GM12891 (cell line): ENCODE measurements around the gene COL5A1.

Experiments used
- DNase-seq: peaks from one replicate; pipeline ENCODE4 v3.0.0; 2011; ENCODE audit warnings: low spot score; ENCODE audit not compliant: insufficient read length
- FAIRE-seq: peaks from 2 replicates; lab custom pipeline; 2011; peaks lifted over from hg19 to GRCh38; lab: Jason Lieb, UNC
- PAX5 ChIP-seq: IDR thresholded peaks from 2 replicates; pipeline ENCODE4 v1.6.1; 2011; ENCODE audit warnings: low read length, moderate library complexity, mild to moderate bottlenecking; ENCODE audit not compliant: insufficient read depth, severe bottlenecking
- POLR2A ChIP-seq: IDR thresholded peaks from 2 replicates; pipeline ENCODE4 v1.6.1; 2011; ENCODE audit warnings: low read depth, low read length, control low read depth
- POLR2AphosphoS5 ChIP-seq: IDR thresholded peaks from 2 replicates; pipeline ENCODE4 v1.6.1; 2011; ENCODE audit warnings: low read depth, low read length, control low read depth
- POU2F2 ChIP-seq: IDR thresholded peaks from 2 replicates; pipeline ENCODE4 v1.6.1; 2011; ENCODE audit warnings: low read depth, mild to moderate bottlenecking, control low read depth, low read length, moderate library complexity
- SPI1 ChIP-seq: IDR thresholded peaks from 2 replicates; pipeline ENCODE4 v1.6.1; 2011; ENCODE audit warnings: low read depth, low read length, control low read depth
- TAF1 ChIP-seq: IDR thresholded peaks from 2 replicates; pipeline ENCODE4 v1.6.1; 2011; ENCODE audit warnings: low read depth, low read length, control low read depth

Gene COL5A1

DNA sequence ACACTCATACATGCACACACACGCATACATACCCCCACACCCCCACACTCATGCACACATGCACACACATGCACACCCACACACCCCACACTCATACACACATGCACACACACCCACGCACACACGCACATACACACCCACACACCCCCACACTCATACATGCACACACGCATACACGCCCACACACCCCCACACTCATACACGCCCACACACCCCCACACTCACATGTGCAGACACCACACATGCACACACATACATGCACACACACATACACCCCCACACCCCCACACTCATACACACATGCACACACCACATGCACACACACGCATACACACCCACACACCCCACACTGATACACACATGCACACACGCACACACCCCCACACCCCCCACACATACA lies 118.3 kb downstream of the COL5A1 start:
- FAIRE-seq = peak; percentile 58
- no peak for DNase-seq
- TF ChIP-seq PAX5 (no peak), POLR2AphosphoS5 (no peak), TAF1 (no peak), POLR2A (no peak), POU2F2 (no peak), SPI1 (no peak)

DNA sequence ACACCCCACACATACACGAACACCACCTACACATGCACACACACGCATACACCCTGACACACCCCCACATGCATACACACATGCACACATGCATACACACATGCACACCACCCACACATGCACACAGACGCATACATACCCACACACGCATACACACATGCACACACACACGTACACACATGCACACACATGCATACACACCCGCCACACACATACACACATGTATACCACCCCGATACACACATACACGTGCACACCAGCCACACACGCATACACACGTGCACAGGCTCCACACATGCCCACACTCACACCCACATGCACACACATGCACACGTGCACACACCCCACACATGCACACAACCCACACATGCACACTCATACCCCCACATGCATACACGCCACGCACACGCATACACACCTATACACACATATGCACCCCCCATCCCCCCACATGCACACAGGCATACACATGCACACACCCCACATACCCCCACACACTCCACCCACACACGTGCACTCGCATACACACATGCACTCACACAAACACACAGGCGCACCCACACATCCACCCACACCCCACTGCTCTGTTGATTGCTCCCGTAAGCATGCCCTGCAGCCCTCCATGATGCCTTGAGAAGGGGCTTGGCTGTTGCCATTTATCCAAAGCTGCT lies 119.3 kb downstream of the COL5A1 start:
- FAIRE-seq (peak; percentile 78), DNase-seq (no peak)
- TF ChIP-seq PAX5 (no peak), POLR2AphosphoS5 (no peak), SPI1 (no peak), TAF1 (no peak), POLR2A (no peak), POU2F2 (no peak)

DNA sequence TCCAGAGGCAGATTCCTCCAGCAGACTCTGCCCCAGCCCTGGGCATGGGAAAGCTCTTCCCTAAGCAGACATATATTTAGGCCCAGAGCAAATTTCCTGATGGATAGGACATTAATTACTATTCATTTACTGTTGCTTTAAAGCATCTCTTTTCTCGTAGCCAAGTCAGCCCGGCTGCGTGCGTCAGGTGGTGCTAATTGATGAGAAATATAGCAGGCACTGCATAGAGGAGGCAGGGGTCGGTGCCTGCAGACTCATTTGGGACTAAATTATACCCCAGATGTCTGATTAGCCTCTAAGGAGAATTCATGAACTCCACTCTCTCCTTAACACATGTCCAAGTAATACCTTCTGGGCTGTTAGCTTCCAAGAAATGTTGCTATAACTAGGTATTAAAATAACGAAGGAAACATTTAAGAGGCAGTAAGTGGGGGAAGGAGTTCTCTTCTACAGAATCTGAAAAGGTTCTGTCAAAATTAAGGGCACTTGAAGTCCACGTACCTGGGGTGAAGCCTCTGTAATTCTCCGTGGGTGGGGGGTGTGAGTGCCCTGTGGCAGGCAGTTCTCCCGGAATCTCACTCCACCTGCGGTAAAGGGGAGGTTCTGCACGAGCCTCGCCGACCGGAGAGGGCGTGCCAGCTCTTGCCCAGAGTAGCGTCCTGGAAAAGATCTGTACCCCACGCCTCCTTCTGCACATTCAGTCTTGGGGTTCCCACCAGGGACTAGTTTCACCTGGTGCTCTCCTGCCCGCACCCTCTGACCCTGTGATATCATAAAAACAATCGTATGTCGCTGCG lies 123.1 kb downstream of the COL5A1 start:
- no peak for FAIRE-seq
- TF ChIP-seq TAF1 (no peak), POLR2A (no peak), POLR2AphosphoS5 (no peak), SPI1 (no peak), PAX5 (no peak), POU2F2 (no peak)
- DNase-seq = no peak

DNA sequence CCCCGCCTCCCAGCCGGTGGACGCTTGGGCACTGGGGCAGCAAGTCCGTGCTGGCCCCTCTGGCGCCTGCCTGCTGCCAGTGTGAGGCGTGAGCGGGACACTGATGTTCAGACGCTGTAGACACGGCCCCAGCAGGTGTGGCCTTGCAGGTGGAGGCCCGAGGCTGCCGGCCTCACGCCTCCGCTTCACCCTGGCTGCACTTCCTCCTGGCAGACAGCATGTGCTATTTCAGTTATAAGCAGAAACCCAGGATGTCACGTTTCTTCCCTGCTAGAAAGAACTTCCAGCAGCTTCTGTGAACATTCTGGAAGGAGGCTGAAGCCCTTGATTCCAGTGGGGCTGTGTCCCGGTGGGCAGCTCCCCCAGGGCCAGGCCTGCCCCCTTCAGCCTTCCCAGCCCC lies 124.2 kb downstream of the COL5A1 start:
- TF ChIP-seq PAX5 (no peak), SPI1 (peak; percentile 76)
- DNase-seq (no peak), FAIRE-seq (peak; percentile 82)

- no peak for FAIRE-seq
These were observed 125.0 kb downstream of the COL5A1 start for GRCh38 chr9:134766587-134766986.

GRCh38 chr9:134768332-134768708 lies 126.7 kb downstream of the COL5A1 start:
- no peak for DNase-seq
- no peak for FAIRE-seq
- TF ChIP-seq POLR2A (no peak), PAX5 (no peak), SPI1 (no peak), TAF1 (no peak)

More at GRCh38 chr9:134766587-134766986, 125.0 kb downstream of the COL5A1 start:
- no peak for DNase-seq
- TF ChIP-seq PAX5 (no peak), TAF1 (no peak), SPI1 (no peak), POU2F2 (no peak), POLR2AphosphoS5 (no peak), POLR2A (no peak)

DNA sequence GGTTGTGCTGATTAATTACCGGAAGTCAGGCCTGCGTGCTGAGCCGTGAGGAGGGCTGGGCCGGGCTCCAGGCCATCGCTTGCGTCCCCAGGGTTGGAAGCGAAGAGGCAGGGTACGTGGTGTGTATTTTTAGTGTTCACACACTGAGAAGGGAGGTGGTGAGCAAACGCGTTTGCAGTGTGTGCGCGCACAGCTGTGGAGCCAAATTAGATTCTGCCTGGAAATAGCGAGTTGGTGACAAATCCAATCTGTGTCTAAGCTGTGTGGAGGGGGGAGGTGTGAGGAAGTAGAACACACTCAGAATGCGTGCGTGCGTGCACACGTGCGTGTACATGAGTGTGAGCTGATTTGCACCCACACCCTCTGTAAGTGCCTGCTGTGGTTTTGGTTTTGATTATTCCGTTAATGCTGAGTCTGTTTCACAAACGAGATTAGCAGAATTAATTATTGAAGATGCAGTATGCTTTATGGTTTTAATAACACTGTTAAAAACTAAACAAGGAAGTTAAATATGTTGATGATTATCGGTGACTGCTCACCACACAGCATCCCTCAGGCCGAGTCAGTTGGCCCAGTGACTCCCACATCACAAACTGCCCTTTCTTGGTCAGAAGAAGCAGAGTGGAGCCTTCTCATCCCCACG lies 127.2 kb downstream of the COL5A1 start:
- no peak for DNase-seq
- TF ChIP-seq SPI1 (no peak), POLR2A (no peak), TAF1 (no peak), POLR2AphosphoS5 (no peak), PAX5 (no peak), POU2F2 (no peak)
- FAIRE-seq = peak; percentile 61

DNA sequence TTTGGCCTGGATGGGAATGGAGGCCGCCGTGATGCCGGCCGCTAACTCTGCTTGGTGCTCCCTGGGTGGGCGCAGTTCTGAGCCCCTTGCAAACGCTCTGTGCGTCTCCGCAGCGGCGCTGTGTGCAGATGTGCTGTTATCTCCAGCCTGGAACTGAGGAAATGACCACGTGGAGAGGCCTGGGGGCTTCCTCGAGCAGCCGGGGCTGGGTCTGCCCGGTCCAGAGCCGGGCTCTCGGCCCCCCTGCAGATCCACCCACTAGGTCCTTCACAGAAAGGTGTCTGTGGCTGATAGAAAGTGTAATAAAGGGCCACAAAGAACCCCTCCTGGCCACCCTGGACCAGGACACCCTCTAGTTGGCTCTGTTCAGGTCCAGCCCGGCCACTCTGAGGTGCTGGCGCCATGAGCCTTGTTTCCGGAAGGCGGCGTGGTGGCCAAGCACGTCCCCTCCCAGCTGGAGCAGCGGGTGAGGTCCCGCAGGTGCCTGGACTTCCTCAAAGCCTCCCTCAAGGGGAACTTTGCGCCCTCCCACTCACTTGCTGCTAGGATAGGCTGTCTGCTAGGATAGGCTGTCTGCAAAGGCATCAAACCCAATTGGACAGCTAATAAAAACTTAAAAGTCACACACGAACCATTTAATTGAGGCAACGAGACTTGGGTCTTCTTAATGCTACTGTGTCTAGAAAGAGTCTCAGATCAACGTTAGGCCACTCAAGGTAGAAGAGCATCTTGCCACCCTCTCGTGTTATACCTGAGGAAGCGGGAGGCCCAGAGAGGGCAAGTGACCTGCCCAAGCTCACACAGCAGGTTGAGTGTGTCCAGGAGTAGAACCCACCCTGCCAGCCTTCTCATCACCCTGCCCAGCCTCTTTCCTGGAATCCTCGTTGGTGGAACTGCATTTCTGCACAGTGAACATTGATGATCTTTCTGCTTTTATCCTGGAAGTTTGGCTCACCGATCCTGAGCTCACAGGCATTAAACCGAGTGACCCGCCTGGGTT lies 129.7 kb downstream of the COL5A1 start:
- DNase-seq = peak; percentile 63
- no peak for FAIRE-seq
- peak; percentile 47 for TF ChIP-seq SPI1
- no peak for TF ChIP-seq POLR2AphosphoS5

GRCh38 chr9:134772331-134772730 lies 130.7 kb downstream of the COL5A1 start:
- DNase-seq (no peak), FAIRE-seq (no peak)
- no peak for TF ChIP-seq SPI1
- no peak for TF ChIP-seq POU2F2
- TF ChIP-seq TAF1 = no peak
- no peak for TF ChIP-seq POLR2AphosphoS5
